HL-60 (cell line): ENCODE data around the gene TMEM74B.
"Not testable (repeated sequence)": the region's sequence is repeated elsewhere in the genome, so short reads cannot be mapped to it uniquely, and the experiment has no call there.

Experiments used
- GABPA ChIP-seq: IDR thresholded peaks from 2 replicates; pipeline ENCODE4 v1.6.1; 2012; ENCODE audit warnings: low read depth
- POLR2AphosphoS5 ChIP-seq: IDR thresholded peaks from 2 replicates; pipeline ENCODE4 v1.6.1; 2012; ENCODE audit warnings: low read depth
- SPI1 ChIP-seq: IDR thresholded peaks from 2 replicates; pipeline ENCODE4 v1.6.1; 2012; ENCODE audit warnings: low read depth, mild to moderate bottlenecking, borderline replicate concordance
- TF ChIP-seq, protein P1 (sequence below): IDR thresholded peaks from one replicate; pipeline ENCODE4 v1.5.1; 2011; ENCODE audit warnings: low read length, control low read depth, inconsistent platforms; ENCODE audit not compliant: insufficient read depth
- TF ChIP-seq, protein P2 (sequence below): IDR thresholded peaks from 2 replicates; pipeline ENCODE4 v1.6.1; 2012; ENCODE audit warnings: low read depth; ENCODE audit not compliant: insufficient replicate concordance

DNA sequence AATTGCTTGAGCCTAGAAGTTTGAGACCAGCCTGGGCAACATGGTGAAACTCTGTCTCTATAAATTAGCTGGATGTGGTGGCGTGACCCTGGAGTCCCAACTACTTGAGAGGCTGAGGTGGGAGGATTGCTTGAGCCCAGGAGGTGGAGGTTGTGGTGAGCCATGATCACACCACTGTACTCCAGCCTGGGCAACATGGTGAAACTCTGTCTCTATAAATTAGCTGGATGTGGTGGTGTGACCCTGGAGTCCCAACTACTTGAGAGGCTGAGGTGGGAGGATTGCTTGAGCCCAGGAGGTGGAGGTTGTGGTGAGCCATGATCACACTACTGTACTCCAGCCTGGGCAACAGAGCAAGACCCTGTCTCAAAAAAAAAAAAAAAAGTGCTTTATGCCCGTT, 35.0 kb downstream of the TMEM74B start:
- not testable (repeated sequence) for TF ChIP-seq POLR2AphosphoS5, GABPA, SPI1
- TF ChIP-seq, protein P1, sequence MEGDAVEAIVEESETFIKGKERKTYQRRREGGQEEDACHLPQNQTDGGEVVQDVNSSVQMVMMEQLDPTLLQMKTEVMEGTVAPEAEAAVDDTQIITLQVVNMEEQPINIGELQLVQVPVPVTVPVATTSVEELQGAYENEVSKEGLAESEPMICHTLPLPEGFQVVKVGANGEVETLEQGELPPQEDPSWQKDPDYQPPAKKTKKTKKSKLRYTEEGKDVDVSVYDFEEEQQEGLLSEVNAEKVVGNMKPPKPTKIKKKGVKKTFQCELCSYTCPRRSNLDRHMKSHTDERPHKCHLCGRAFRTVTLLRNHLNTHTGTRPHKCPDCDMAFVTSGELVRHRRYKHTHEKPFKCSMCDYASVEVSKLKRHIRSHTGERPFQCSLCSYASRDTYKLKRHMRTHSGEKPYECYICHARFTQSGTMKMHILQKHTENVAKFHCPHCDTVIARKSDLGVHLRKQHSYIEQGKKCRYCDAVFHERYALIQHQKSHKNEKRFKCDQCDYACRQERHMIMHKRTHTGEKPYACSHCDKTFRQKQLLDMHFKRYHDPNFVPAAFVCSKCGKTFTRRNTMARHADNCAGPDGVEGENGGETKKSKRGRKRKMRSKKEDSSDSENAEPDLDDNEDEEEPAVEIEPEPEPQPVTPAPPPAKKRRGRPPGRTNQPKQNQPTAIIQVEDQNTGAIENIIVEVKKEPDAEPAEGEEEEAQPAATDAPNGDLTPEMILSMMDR: not testable (repeated sequence)
- TF ChIP-seq, protein P2, sequence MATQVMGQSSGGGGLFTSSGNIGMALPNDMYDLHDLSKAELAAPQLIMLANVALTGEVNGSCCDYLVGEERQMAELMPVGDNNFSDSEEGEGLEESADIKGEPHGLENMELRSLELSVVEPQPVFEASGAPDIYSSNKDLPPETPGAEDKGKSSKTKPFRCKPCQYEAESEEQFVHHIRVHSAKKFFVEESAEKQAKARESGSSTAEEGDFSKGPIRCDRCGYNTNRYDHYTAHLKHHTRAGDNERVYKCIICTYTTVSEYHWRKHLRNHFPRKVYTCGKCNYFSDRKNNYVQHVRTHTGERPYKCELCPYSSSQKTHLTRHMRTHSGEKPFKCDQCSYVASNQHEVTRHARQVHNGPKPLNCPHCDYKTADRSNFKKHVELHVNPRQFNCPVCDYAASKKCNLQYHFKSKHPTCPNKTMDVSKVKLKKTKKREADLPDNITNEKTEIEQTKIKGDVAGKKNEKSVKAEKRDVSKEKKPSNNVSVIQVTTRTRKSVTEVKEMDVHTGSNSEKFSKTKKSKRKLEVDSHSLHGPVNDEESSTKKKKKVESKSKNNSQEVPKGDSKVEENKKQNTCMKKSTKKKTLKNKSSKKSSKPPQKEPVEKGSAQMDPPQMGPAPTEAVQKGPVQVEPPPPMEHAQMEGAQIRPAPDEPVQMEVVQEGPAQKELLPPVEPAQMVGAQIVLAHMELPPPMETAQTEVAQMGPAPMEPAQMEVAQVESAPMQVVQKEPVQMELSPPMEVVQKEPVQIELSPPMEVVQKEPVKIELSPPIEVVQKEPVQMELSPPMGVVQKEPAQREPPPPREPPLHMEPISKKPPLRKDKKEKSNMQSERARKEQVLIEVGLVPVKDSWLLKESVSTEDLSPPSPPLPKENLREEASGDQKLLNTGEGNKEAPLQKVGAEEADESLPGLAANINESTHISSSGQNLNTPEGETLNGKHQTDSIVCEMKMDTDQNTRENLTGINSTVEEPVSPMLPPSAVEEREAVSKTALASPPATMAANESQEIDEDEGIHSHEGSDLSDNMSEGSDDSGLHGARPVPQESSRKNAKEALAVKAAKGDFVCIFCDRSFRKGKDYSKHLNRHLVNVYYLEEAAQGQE: not testable (repeated sequence)
